BE2C (cell line): Measurements from ENCODE around the gene KCNJ5.
"Not testable (repeated sequence)": the region's sequence is repeated elsewhere in the genome, so short reads cannot be mapped to it uniquely, and the experiment has no call there.

Experiments used
- DNase-seq: peaks from one replicate; pipeline ENCODE4 v3.0.0-alpha.2; 2020
- H3K27me3 ChIP-seq: fragments of 250-450 bp; sonication (Bioruptor Pico); 2 replicates; pipeline ENCODE4 v1.5.1; 2020; ENCODE audit warnings: mild to moderate bottlenecking
- H3K36me3 ChIP-seq: fragments of 250-450 bp; sonication (Bioruptor Pico); 2 replicates; pipeline ENCODE4 v1.5.1; 2020; ENCODE audit warnings: mild to moderate bottlenecking
- H3K4me1 ChIP-seq: fragments of 250-450 bp; sonication (Bioruptor Pico); 2 replicates; pipeline ENCODE4 v1.5.1; 2020
- H3K4me3 ChIP-seq: 2 replicates; pipeline ENCODE4 v1.5.1; 2011; ENCODE audit warnings: low read depth, low read length
- H3K9me3 ChIP-seq: fragments of 250-450 bp; sonication (Bioruptor Pico); 2 replicates; pipeline ENCODE4 v1.5.1; 2020
- CTCF ChIP-seq: IDR thresholded peaks from 2 replicates; pipeline ENCODE4 v1.5.1; 2012; ENCODE audit warnings: mild to moderate bottlenecking, low read depth, low read length

The KCNJ5 gene

GRCh38 chr11:128916681-128917080 lies 25.5 kb downstream of the KCNJ5 start:
- no peak for DNase-seq
- Histone ChIP-seq H3K4me1 (no peaks in the 10 kb centered on the region), H3K36me3 (no peaks in the 10 kb centered on the region), H3K4me3 (no peak overlapping the region), H3K9me3 (no peaks in the 10 kb centered on the region), H3K27me3 (no peaks in the 10 kb centered on the region)
- TF ChIP-seq CTCF, result no peak

GRCh38 chr11:128917144-128917724 lies 26.1 kb downstream of the KCNJ5 start:
- no peaks in the 10 kb centered on the region for H3K9me3 ChIP-seq
- no peak overlapping the region for H3K4me3 ChIP-seq
- H3K36me3 ChIP-seq, result no peaks in the 10 kb centered on the region
- no peak for DNase-seq
- H3K4me1 ChIP-seq, result no peaks in the 10 kb centered on the region
- no peaks in the 10 kb centered on the region for H3K27me3 ChIP-seq
- no peak for TF ChIP-seq CTCF

- Histone ChIP-seq H3K27me3 (no peaks in the 10 kb centered on the region), H3K9me3 (no peaks in the 10 kb centered on the region), H3K4me1 (no peaks in the 10 kb centered on the region), H3K4me3 (no peak overlapping the region), H3K36me3 (no peaks in the 10 kb centered on the region)
- no peak for TF ChIP-seq CTCF
- DNase-seq, result no peak
Observed at GRCh38 chr11:128919216-128919615, 28.1 kb downstream of the KCNJ5 start.

GRCh38 chr11:128919635-128920034 lies 28.5 kb downstream of the KCNJ5 start:
- H3K4me1 ChIP-seq, H3K4me3 ChIP-seq, H3K9me3 ChIP-seq, DNase-seq, H3K36me3 ChIP-seq, H3K27me3 ChIP-seq: not testable (repeated sequence)

- DNase-seq, result no peak
- Histone ChIP-seq H3K4me3 (no peak overlapping the region), H3K9me3 (no peaks in the 10 kb centered on the region), H3K27me3 (no peaks in the 10 kb centered on the region), H3K4me1 (no peaks in the 10 kb centered on the region), H3K36me3 (no peaks in the 10 kb centered on the region)
- no peak for TF ChIP-seq CTCF
Observed at GRCh38 chr11:128920666-128921065, 29.5 kb downstream of the KCNJ5 start.

- TF ChIP-seq CTCF, result no peak
Observed at GRCh38 chr11:128921793-128922192, 30.6 kb downstream of the KCNJ5 start.

GRCh38 chr11:128924104-128924503 lies 32.9 kb downstream of the KCNJ5 start:
- Histone ChIP-seq H3K4me1 (no peaks in the 10 kb centered on the region), H3K36me3 (no peaks in the 10 kb centered on the region), H3K9me3 (no peaks in the 10 kb centered on the region), H3K27me3 (no peaks in the 10 kb centered on the region), H3K4me3 (no peak overlapping the region)
- no peak for DNase-seq
- TF ChIP-seq CTCF, result no peak

More at GRCh38 chr11:128921793-128922192, 30.6 kb downstream of the KCNJ5 start:
- DNase-seq, result no peak
- no peak overlapping the region for H3K4me3 ChIP-seq
- no peaks in the 10 kb centered on the region for H3K4me1 ChIP-seq
- H3K9me3 ChIP-seq, result no peaks in the 10 kb centered on the region
- no peaks in the 10 kb centered on the region for H3K36me3 ChIP-seq
- H3K27me3 ChIP-seq, result no peaks in the 10 kb centered on the region
